DND-41 (cell line): ENCODE data around the gene PDE3A.

Source experiments
- ATAC-seq: fragments of 200-7000 bp; cut with Tn5 transposase; 3 replicates; pipeline ENCODE4 v1.9.1; 2021; ENCODE audit warnings: low read depth; ENCODE audit not compliant: insufficient read depth
- DNase-seq: peaks from one replicate; pipeline ENCODE4 v3.0.0-alpha.2; 2020
- H2AFZ ChIP-seq: 2 replicates; pipeline ENCODE4 v1.6.0; 2012; ENCODE audit warnings: low read depth, low read length
- H3K27ac ChIP-seq: 2 replicates; pipeline ENCODE4 v1.5.1; 2012; ENCODE audit warnings: low read length, inconsistent platforms
- H3K27me3 ChIP-seq: fragments of 200-600 bp; sonication (generic); 2 replicates; pipeline ENCODE4 v1.6.0; 2012; ENCODE audit warnings: low read length, mild to moderate bottlenecking, inconsistent platforms; ENCODE audit not compliant: insufficient read depth, poor library complexity
- H3K36me3 ChIP-seq: 2 replicates; pipeline ENCODE4 v1.5.1; 2012; ENCODE audit warnings: low read length, inconsistent platforms; ENCODE audit not compliant: insufficient read depth
- H3K4me1 ChIP-seq: 2 replicates; pipeline ENCODE4 v1.5.1; 2012; ENCODE audit warnings: mild to moderate bottlenecking, low read length; ENCODE audit not compliant: insufficient read depth
- H3K4me2 ChIP-seq: 2 replicates; pipeline ENCODE4 v1.6.0; 2012; ENCODE audit warnings: mild to moderate bottlenecking, moderate library complexity, low read length, inconsistent platforms; ENCODE audit not compliant: insufficient read depth
- H3K4me3 ChIP-seq, 2 experiments: fragments of 200-600 bp in 1 of 2; shearing (Covaris generic) in 1 of 2; 2 replicates each; pipeline ENCODE4 v1.5.1; 2012 to 2016; ENCODE audit warnings: inconsistent platforms in 2 of 2, low read length in 2 of 2, mild to moderate bottlenecking in 2 of 2, low read depth in 1 of 2, moderate library complexity in 1 of 2
- H3K79me2 ChIP-seq: 2 replicates; pipeline ENCODE4 v1.6.0; 2012; ENCODE audit warnings: low read length, inconsistent platforms; ENCODE audit not compliant: insufficient read depth
- H3K9ac ChIP-seq: 2 replicates; pipeline ENCODE4 v1.6.0; 2012; ENCODE audit warnings: low read depth, mild to moderate bottlenecking, inconsistent platforms, low read length, moderate library complexity
- H3K9me3 ChIP-seq: 2 replicates; pipeline ENCODE4 v1.5.1; 2012; ENCODE audit warnings: low read length, moderate library complexity, mild to moderate bottlenecking, inconsistent platforms; ENCODE audit not compliant: insufficient read depth, severe bottlenecking
- H4K20me1 ChIP-seq: 2 replicates; pipeline ENCODE4 v1.6.0; 2012; ENCODE audit warnings: low read length; ENCODE audit not compliant: insufficient read depth
- CTCF ChIP-seq: IDR thresholded peaks from 2 replicates; pipeline ENCODE4 v1.5.1; 2012; ENCODE audit warnings: borderline replicate concordance, low read length, moderate library complexity, mild to moderate bottlenecking; ENCODE audit not compliant: poor library complexity, severe bottlenecking; ENCODE audit errors: extremely low read depth
- EZH2 ChIP-seq: IDR thresholded peaks from 3 replicates; pipeline ENCODE4 v1.6.1; 2012; ENCODE audit warnings: borderline replicate concordance, low read depth, mild to moderate bottlenecking, moderate library complexity, low read length, inconsistent platforms; ENCODE audit not compliant: severe bottlenecking

PDE3A gene

GRCh38 chr12:20439626-20440025 lies 71.3 kb downstream of the PDE3A start:
- H3K4me2 ChIP-seq, result no peak overlapping the region
- no peaks in the 10 kb centered on the region for H3K9me3 ChIP-seq
- DNase-seq (no peak), ATAC-seq (no peak)
- H4K20me1 ChIP-seq, result no peaks in the 10 kb centered on the region
- no peak overlapping the region for H3K27ac ChIP-seq
- no peak overlapping the region for H3K9ac ChIP-seq
- no peak overlapping the region for H2AFZ ChIP-seq
- no peaks in the 10 kb centered on the region for H3K36me3 ChIP-seq
- peaks cover 6% of the 10 kb centered on the region for H3K27me3 ChIP-seq
- H3K4me3 ChIP-seq, result no peak overlapping the region
- no peaks in the 10 kb centered on the region for H3K4me1 ChIP-seq
- no peak for TF ChIP-seq EZH2
- no peak for TF ChIP-seq CTCF
- no peaks in the 10 kb centered on the region for H3K79me2 ChIP-seq

GRCh38 chr12:20440408-20440807 lies 72.1 kb downstream of the PDE3A start:
- no peaks in the 10 kb centered on the region for H3K79me2 ChIP-seq
- no peaks in the 10 kb centered on the region for H3K36me3 ChIP-seq
- H3K4me2 ChIP-seq, result no peak overlapping the region
- no peaks in the 10 kb centered on the region for H4K20me1 ChIP-seq
- H3K4me3 ChIP-seq, result no peak overlapping the region
- ATAC-seq, result no peak
- H3K27ac ChIP-seq, result no peak overlapping the region
- DNase-seq, result no peak
- no peak overlapping the region for H3K9ac ChIP-seq
- no peak overlapping the region for H2AFZ ChIP-seq
- H3K27me3 ChIP-seq, result peaks cover 6% of the 10 kb centered on the region
- no peaks in the 10 kb centered on the region for H3K9me3 ChIP-seq
- TF ChIP-seq CTCF (no peak), EZH2 (no peak)
- no peaks in the 10 kb centered on the region for H3K4me1 ChIP-seq

- no peak for ATAC-seq
- H3K79me2 ChIP-seq, result no peaks in the 10 kb centered on the region
- no peak for DNase-seq
These were observed 74.0 kb downstream of the PDE3A start for GRCh38 chr12:20442322-20442721.

More at GRCh38 chr12:20442322-20442721, 74.0 kb downstream of the PDE3A start:
- Histone ChIP-seq H3K9ac (no peak overlapping the region), H3K4me1 (no peaks in the 10 kb centered on the region), H2AFZ (no peak overlapping the region), H3K9me3 (no peaks in the 10 kb centered on the region), H3K36me3 (no peaks in the 10 kb centered on the region), H3K27me3 (peaks cover 6% of the 10 kb centered on the region), H3K27ac (no peak overlapping the region), H3K4me3 (no peak overlapping the region), H4K20me1 (no peaks in the 10 kb centered on the region), H3K4me2 (no peak overlapping the region)
- no peak for TF ChIP-seq EZH2
- TF ChIP-seq CTCF, result no peak
